ENCODE data around the gene ANKRD6. TPM values are rescaled to one million over a fixed set of nuclear protein-coding genes. Genes with fewer than 3 reads are reported as not detected.

Gene ANKRD6
- total and polyA plus RNA-seq, 3 donors from 2014 or later: 20.9 to 52.8 (median 29.8) TPM

DNA sequence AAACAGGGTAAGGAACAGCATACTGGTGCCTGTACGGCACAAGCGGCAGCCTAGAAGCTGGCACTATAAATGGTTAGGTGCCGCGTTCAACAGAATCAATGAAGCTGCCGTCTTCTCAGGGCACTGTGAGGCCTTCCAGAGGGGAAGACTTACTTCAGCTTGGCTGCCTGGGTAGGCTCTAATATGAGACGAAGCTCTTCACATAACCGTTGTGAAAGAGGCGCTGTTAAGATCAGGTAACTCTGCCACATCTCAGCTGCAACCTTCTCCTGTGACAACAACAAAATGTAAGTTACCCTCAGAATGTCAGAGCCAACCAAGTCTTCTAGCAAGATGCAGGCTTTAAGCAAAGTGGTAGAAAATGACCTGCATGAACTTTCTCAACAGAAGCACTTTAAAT lies 217.6 kb downstream of the ANKRD6 start:
- WGBS, 2 donors: 95 to 96% methylated on average over 8 of the region's 8 CpGs
- intact Hi-C loops (cut with DNase I; ENCODE audit: low total_unique reads): no loop called here
- no peaks in the 10 kb centered on the region for H3K36me3 ChIP-seq (ENCODE audit: low read depth, missing control alignments)

DNA sequence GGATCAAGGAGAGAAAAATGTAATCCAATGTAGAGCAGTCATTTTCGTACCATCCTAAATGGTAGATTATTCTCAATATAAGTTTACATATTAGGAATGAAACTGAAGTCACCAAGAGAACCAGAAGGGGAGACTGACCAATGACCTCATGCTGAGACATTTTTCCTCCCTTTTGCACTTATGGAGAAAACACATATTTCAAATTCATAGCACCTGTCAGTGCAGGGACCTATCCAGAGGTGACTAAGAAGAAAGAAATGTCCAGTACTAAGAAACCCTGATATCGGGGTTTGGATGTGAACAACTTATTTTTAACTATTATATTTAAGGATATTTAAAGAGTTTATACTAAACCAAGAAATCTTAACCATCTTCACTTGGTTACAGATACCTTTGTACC lies 222.2 kb downstream of the ANKRD6 start:
- no peak overlapping the region for H3K4me3 ChIP-seq
- intact Hi-C loops (cut with DNase I; ENCODE audit: low total_unique reads): no loop called here
- DNase-seq: no peak
- H3K27me3 ChIP-seq: no peaks in the 10 kb centered on the region
- H3K9me3 ChIP-seq: no peaks in the 10 kb centered on the region
- H3K36me3 ChIP-seq (ENCODE audit: low read depth, missing control alignments): no peaks in the 10 kb centered on the region
- H3K4me1 ChIP-seq: no peaks in the 10 kb centered on the region
- H3K27ac ChIP-seq: no peak overlapping the region
- WGBS, 2 donors: 92 to 100% methylated on average over 2 of the region's 2 CpGs
- TF ChIP-seq POLR2A (IDR thresholded peaks at IDR 0.05): no peak
- TF ChIP-seq, protein P1, sequence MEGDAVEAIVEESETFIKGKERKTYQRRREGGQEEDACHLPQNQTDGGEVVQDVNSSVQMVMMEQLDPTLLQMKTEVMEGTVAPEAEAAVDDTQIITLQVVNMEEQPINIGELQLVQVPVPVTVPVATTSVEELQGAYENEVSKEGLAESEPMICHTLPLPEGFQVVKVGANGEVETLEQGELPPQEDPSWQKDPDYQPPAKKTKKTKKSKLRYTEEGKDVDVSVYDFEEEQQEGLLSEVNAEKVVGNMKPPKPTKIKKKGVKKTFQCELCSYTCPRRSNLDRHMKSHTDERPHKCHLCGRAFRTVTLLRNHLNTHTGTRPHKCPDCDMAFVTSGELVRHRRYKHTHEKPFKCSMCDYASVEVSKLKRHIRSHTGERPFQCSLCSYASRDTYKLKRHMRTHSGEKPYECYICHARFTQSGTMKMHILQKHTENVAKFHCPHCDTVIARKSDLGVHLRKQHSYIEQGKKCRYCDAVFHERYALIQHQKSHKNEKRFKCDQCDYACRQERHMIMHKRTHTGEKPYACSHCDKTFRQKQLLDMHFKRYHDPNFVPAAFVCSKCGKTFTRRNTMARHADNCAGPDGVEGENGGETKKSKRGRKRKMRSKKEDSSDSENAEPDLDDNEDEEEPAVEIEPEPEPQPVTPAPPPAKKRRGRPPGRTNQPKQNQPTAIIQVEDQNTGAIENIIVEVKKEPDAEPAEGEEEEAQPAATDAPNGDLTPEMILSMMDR (IDR thresholded peaks at IDR 0.05): no peak

More for the DNA sequence above, 217.6 kb downstream of the ANKRD6 start:
- DNase-seq: no peak
- no peak for TF ChIP-seq POLR2A (IDR thresholded peaks at IDR 0.05)
- TF ChIP-seq, protein P1 (IDR thresholded peaks at IDR 0.05): no peak
- H3K4me3 ChIP-seq: no peak overlapping the region
- no peaks in the 10 kb centered on the region for H3K9me3 ChIP-seq
- H3K27ac ChIP-seq: no peak overlapping the region
- no peaks in the 10 kb centered on the region for H3K4me1 ChIP-seq
- H3K27me3 ChIP-seq: no peaks in the 10 kb centered on the region

DNA sequence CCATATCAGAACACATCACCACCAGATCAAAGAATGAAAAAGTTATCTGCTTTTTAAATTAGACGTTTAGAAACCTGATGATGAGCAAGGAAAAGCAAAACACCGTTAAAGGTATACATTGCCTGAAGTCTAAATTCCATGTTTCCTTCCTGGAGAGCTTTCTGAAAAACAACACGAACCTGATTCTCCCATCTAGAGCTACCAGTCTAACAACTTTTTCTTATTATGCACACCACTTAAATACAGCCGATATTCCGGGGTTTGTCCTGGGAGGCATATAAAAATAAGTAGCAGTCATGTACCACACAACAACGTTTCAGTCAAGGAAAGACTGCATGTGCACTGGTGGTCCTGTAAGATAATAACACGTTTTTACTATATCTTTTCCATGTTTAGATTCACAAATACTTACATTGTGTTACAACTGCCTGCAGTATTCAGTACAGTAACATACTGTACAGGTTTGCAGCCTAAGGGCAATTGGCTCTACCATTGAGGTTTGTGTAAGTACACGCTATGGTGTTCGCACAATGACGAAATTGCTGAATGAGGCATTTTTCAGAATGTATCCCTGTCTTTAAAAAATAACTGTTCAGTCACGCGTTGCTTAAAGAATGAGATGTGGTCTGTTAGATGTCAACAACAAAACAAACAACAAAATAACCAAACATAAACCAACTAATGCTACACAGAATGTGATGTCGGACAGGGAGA lies 224.7 kb downstream of the ANKRD6 start:
- H3K4me1 ChIP-seq: no peaks in the 10 kb centered on the region

GRCh38 chr6:89660981-89661380 lies 228.0 kb downstream of the ANKRD6 start:
- Histone ChIP-seq H3K4me1 (no peaks in the 10 kb centered on the region), H3K27ac (no peak overlapping the region), H3K9me3 (no peaks in the 10 kb centered on the region), H3K27me3 (no peaks in the 10 kb centered on the region), H3K36me3 (ENCODE audit: low read depth, missing control alignments) (no peaks in the 10 kb centered on the region), H3K4me3 (no peak overlapping the region)
- no peak for DNase-seq
- TF ChIP-seq POLR2A (IDR thresholded peaks at IDR 0.05): no peak
- TF ChIP-seq, protein P1 (IDR thresholded peaks at IDR 0.05): no peak
- intact Hi-C loops (cut with DNase I; ENCODE audit: low total_unique reads): no loop called here
- WGBS, 2 donors: 89 to 93% methylated on average over 4 of the region's 4 CpGs

More for the DNA sequence above, 224.7 kb downstream of the ANKRD6 start:
- DNase-seq: no peak
- Histone ChIP-seq H3K9me3 (no peaks in the 10 kb centered on the region), H3K27me3 (no peaks in the 10 kb centered on the region), H3K36me3 (ENCODE audit: low read depth, missing control alignments) (no peaks in the 10 kb centered on the region), H3K4me3 (no peak overlapping the region), H3K27ac (no peak overlapping the region)
- intact Hi-C loops (cut with DNase I; ENCODE audit: low total_unique reads): no loop called here
- TF ChIP-seq, protein P1 (IDR thresholded peaks at IDR 0.05): no peak
- no peak for TF ChIP-seq POLR2A (IDR thresholded peaks at IDR 0.05)
- 89 to 91% methylated on average over 13 of the region's 13 CpGs for WGBS, 2 donors

DNA sequence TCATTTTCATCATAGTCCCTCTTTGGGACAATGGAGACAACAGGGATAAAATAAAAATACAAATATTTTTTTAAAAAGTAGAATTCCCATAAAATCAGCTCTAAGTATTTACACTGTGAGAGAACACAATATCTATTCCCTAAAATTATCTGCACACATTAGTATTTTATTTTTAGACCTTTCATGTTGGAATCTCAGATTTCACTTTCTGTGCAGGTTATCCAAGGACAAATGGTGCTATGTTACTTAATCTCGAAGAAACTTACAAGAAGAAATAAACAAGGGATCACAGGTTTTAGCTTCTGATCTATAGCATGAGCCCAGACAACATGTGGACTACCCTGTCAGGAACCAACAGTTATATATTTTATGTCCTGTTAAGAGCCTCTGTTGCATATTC lies 228.6 kb downstream of the ANKRD6 start:
- no peak overlapping the region for H3K4me3 ChIP-seq

More for the DNA sequence above, 228.6 kb downstream of the ANKRD6 start:
- no peaks in the 10 kb centered on the region for H3K36me3 ChIP-seq (ENCODE audit: low read depth, missing control alignments)
- no peaks in the 10 kb centered on the region for H3K27me3 ChIP-seq
- no peaks in the 10 kb centered on the region for H3K9me3 ChIP-seq
- no peaks in the 10 kb centered on the region for H3K4me1 ChIP-seq
- WGBS, 2 donors: 27 to 58% methylated on average over 1 of the region's 1 CpG
- no peak for DNase-seq
- intact Hi-C loops (cut with DNase I; ENCODE audit: low total_unique reads): no loop called here
- no peak for TF ChIP-seq POLR2A (IDR thresholded peaks at IDR 0.05)
- TF ChIP-seq, protein P1 (IDR thresholded peaks at IDR 0.05): no peak
- H3K27ac ChIP-seq: no peak overlapping the region
